Testis (tissue), 2 donors: Measurements from ENCODE around the gene PTCSC3.

Experiments used
- CTCF ChIP-seq, 3 experiments: fragments of 450-650 bp in 2 of 3; fragments of 200-600 bp in 1 of 3; sonication (generic) in 1 of 3; IDR thresholded peaks; one replicate each; pipeline ENCODE4 v1.5.1; 2016 to 2019; ENCODE audit warnings: antibody characterized with exemption in 3 of 3, mild to moderate bottlenecking in 2 of 3, moderate library complexity in 1 of 3
- POLR2A ChIP-seq: fragments of 450-650 bp; IDR thresholded peaks from one replicate; pipeline ENCODE4 v1.6.1; 2017; ENCODE audit warnings: antibody characterized with exemption, mild to moderate bottlenecking, moderate library complexity

- TF ChIP-seq CTCF (IDR thresholded peaks at IDR 0.05) = no peak
- TF ChIP-seq POLR2A = no peak
These were observed 31.0 kb upstream of the PTCSC3 start for GRCh38 chr14:36207500-36207899.
